ENCODE data around the gene REC8. TPM values are rescaled to one million over a fixed set of nuclear protein-coding genes. Genes with fewer than 3 reads are reported as not detected.
A peak's percentile ranks its signal among the peaks of the same experiment; 100 is the strongest.
"Not testable (repeated sequence)": the region's sequence is repeated elsewhere in the genome, so short reads cannot be mapped to it uniquely, and the experiment has no call there.

Gene REC8
- total and polyA plus RNA-seq, 4 donors = 2.3 to 4.7 (median 3.8) TPM

- WGBS = 80% methylated on average over 7 of the region's 7 CpGs
- H3K4me1 ChIP-seq (ENCODE audit: control insufficient read depth in 4 of 4, insufficient read depth in 4 of 4, low read length in 3 of 4) = peaks cover 0 to 29% (median 23%) of the 10 kb centered on the region in 4 donors
- TF ChIP-seq HNF4A (conservative IDR thresholded peaks at IDR 0.05) (peak; percentile 48 to 66), HNF4G (IDR thresholded peaks at IDR 0.05) (no peak), CTCF (IDR thresholded peaks at IDR 0.05; ENCODE audit: low read depth, low read length, missing input control) (no peak), JUND (IDR thresholded peaks at IDR 0.05) (no peak), MAX (IDR thresholded peaks at IDR 0.05) (no peak), YY1 (IDR thresholded peaks at IDR 0.05) (no peak)
These were observed 27.1 kb downstream of the REC8 start for GRCh38 chr14:24198814-24199524.

GRCh38 chr14:24202538-24202937 is 30.7 kb downstream of the REC8 start:
- not testable (repeated sequence) for DNase-seq (ENCODE audit: low spot score); H3K27me3 ChIP-seq (ENCODE audit: control insufficient read depth in 4 of 4, insufficient read depth in 4 of 4, low read length in 3 of 4); H3K9ac ChIP-seq (ENCODE audit: low read depth in 1 of 2, low read length in 2 of 2); H3K9me3 ChIP-seq (ENCODE audit: control insufficient read depth in 4 of 4, low read length in 3 of 4); H3K4me3 ChIP-seq (ENCODE audit: low read depth in 1 of 3, low read length in 3 of 3); H3K27ac ChIP-seq (ENCODE audit: low read depth in 1 of 2, low read length in 2 of 2); H3K4me1 ChIP-seq (ENCODE audit: control insufficient read depth in 4 of 4, insufficient read depth in 4 of 4, low read length in 3 of 4)
- 95% methylated on average over 8 of the region's 8 CpGs for WGBS
- peaks cover 0 to 16% (median 9%) of the 10 kb centered on the region in 4 donors for H3K36me3 ChIP-seq (ENCODE audit: control insufficient read depth in 4 of 4, insufficient read depth in 3 of 4, low read depth in 1 of 4, low read length in 3 of 4)

More at GRCh38 chr14:24198814-24199524, 27.1 kb downstream of the REC8 start:
- no peak overlapping the region for H3K4me3 ChIP-seq (ENCODE audit: low read depth in 1 of 3, low read length in 3 of 3)
- H3K9ac ChIP-seq (ENCODE audit: low read depth in 1 of 2, low read length in 2 of 2) = no peak overlapping the region
- peaks cover 0 to 4% (median 3%) of the 10 kb centered on the region in 4 donors for H3K36me3 ChIP-seq (ENCODE audit: control insufficient read depth in 4 of 4, insufficient read depth in 3 of 4, low read depth in 1 of 4, low read length in 3 of 4)
- no peak for DNase-seq (ENCODE audit: low spot score)
- no peaks in the 10 kb centered on the region for H3K27me3 ChIP-seq (ENCODE audit: control insufficient read depth in 4 of 4, insufficient read depth in 4 of 4, low read length in 3 of 4)
- H3K27ac ChIP-seq (ENCODE audit: low read depth in 1 of 2, low read length in 2 of 2) = no peak overlapping the region
- no peaks in the 10 kb centered on the region for H3K9me3 ChIP-seq (ENCODE audit: control insufficient read depth in 4 of 4, low read length in 3 of 4)

GRCh38 chr14:24203249-24203886 is 31.5 kb downstream of the REC8 start:
- WGBS = 97% methylated on average over 16 of the region's 16 CpGs
- peaks cover 0 to 16% (median 12%) of the 10 kb centered on the region in 4 donors for H3K36me3 ChIP-seq (ENCODE audit: control insufficient read depth in 4 of 4, insufficient read depth in 3 of 4, low read depth in 1 of 4, low read length in 3 of 4)
- DNase-seq (ENCODE audit: low spot score); H3K27ac ChIP-seq (ENCODE audit: low read depth in 1 of 2, low read length in 2 of 2); H3K4me1 ChIP-seq (ENCODE audit: control insufficient read depth in 4 of 4, insufficient read depth in 4 of 4, low read length in 3 of 4); H3K9ac ChIP-seq (ENCODE audit: low read depth in 1 of 2, low read length in 2 of 2); H3K4me3 ChIP-seq (ENCODE audit: low read depth in 1 of 3, low read length in 3 of 3); H3K27me3 ChIP-seq (ENCODE audit: control insufficient read depth in 4 of 4, insufficient read depth in 4 of 4, low read length in 3 of 4); H3K9me3 ChIP-seq (ENCODE audit: control insufficient read depth in 4 of 4, low read length in 3 of 4): not testable (repeated sequence)

GRCh38 chr14:24204163-24205146 is 32.6 kb downstream of the REC8 start:
- Histone ChIP-seq H3K36me3 (ENCODE audit: control insufficient read depth in 4 of 4, insufficient read depth in 3 of 4, low read depth in 1 of 4, low read length in 3 of 4) (peaks cover 3 to 20% (median 15%) of the 10 kb centered on the region in 4 donors), H3K27me3 (ENCODE audit: control insufficient read depth in 4 of 4, insufficient read depth in 4 of 4, low read length in 3 of 4) (no peaks in the 10 kb centered on the region), H3K9me3 (ENCODE audit: control insufficient read depth in 4 of 4, low read length in 3 of 4) (no peaks in the 10 kb centered on the region), H3K4me3 (ENCODE audit: low read depth in 1 of 3, low read length in 3 of 3) (no peak overlapping the region), H3K4me1 (ENCODE audit: control insufficient read depth in 4 of 4, insufficient read depth in 4 of 4, low read length in 3 of 4) (no peaks in the 10 kb centered on the region), H3K27ac (ENCODE audit: low read depth in 1 of 2, low read length in 2 of 2) (no peak overlapping the region), H3K9ac (ENCODE audit: low read depth in 1 of 2, low read length in 2 of 2) (no peak overlapping the region)
- WGBS = 95% methylated on average over 7 of the region's 7 CpGs
- DNase-seq (ENCODE audit: low spot score) = no peak
- no peak for TF ChIP-seq YY1 (IDR thresholded peaks at IDR 0.05)
- TF ChIP-seq GABPA (IDR thresholded peaks at IDR 0.05 in 1 of 2, conservative IDR thresholded peaks at IDR 0.05 in 1 of 2) = no peak
- no peak for TF ChIP-seq CTCF (IDR thresholded peaks at IDR 0.05; ENCODE audit: low read depth, low read length, missing input control)
- no peak for TF ChIP-seq RAD21 (IDR thresholded peaks at IDR 0.05)
- no peak for TF ChIP-seq HNF4G (IDR thresholded peaks at IDR 0.05)
- TF ChIP-seq ZBTB33 (IDR thresholded peaks at IDR 0.05) = no peak
